MM.1S (cell line): ENCODE measurements around the gene C2CD3.

ENCODE experiments used
- DNase-seq: peaks from one replicate; pipeline ENCODE4 v3.0.0-alpha.2; 2015
- H2AFZ ChIP-seq: fragments of 300-600 bp; sonication (generic); 2 replicates; pipeline ENCODE4 v1.6.0; 2016; ENCODE audit warnings: antibody characterized with exemption, low read length
- H3F3A ChIP-seq: fragments of 300-600 bp; sonication (generic); 2 replicates; pipeline ENCODE4 v1.6.1; 2016; ENCODE audit warnings: mild to moderate bottlenecking, antibody characterized with exemption, low read length, moderate library complexity, mixed read lengths; ENCODE audit not compliant: insufficient read depth
- H3K27ac ChIP-seq: fragments of 300-600 bp; sonication (generic); 2 replicates; pipeline ENCODE4 v1.5.1; 2016; ENCODE audit warnings: mild to moderate bottlenecking, low read length
- H3K27me3 ChIP-seq: fragments of 300-600 bp; sonication (generic); replicated peaks from 2 replicates; pipeline ENCODE4 v1.6.0; 2016; ENCODE audit warnings: low read length; ENCODE audit not compliant: insufficient read depth
- H3K36me3 ChIP-seq: fragments of 300-600 bp; sonication (generic); replicated peaks from 2 replicates; pipeline ENCODE4 v1.6.1; 2016; ENCODE audit warnings: mild to moderate bottlenecking, low read length, mixed read lengths; ENCODE audit not compliant: insufficient read depth
- H3K4me1 ChIP-seq: fragments of 300-600 bp; sonication (generic); 2 replicates; pipeline ENCODE4 v1.6.1; 2016; ENCODE audit warnings: low read length, mixed read lengths
- H3K4me2 ChIP-seq: fragments of 300-600 bp; sonication (generic); 2 replicates; pipeline ENCODE4 v1.6.0; 2016; ENCODE audit warnings: low read depth, low read length
- H3K4me3 ChIP-seq: fragments of 300-600 bp; sonication (generic); 2 replicates; pipeline ENCODE4 v1.5.1; 2016; ENCODE audit warnings: low read length, mixed read lengths
- H3K79me2 ChIP-seq: fragments of 300-600 bp; sonication (generic); 2 replicates; pipeline ENCODE4 v1.6.1; 2016; ENCODE audit warnings: mixed run types, low read length, mixed read lengths
- H3K9ac ChIP-seq: fragments of 300-600 bp; sonication (generic); 2 replicates; pipeline ENCODE4 v1.6.1; 2016; ENCODE audit warnings: low read length, mixed read lengths
- H3K9me2 ChIP-seq: fragments of 300-600 bp; sonication (generic); replicated peaks from 2 replicates; pipeline ENCODE4 v1.6.1; 2016; ENCODE audit warnings: mild to moderate bottlenecking, low read length, mixed read lengths; ENCODE audit not compliant: insufficient read depth
- H3K9me3 ChIP-seq: fragments of 300-600 bp; sonication (generic); replicated peaks from 2 replicates; pipeline ENCODE4 v1.6.1; 2016; ENCODE audit warnings: mild to moderate bottlenecking, low read length, mixed read lengths; ENCODE audit not compliant: insufficient read depth
- H4K20me1 ChIP-seq: fragments of 300-600 bp; sonication (generic); 2 replicates; pipeline ENCODE4 v1.6.1; 2016; ENCODE audit warnings: mild to moderate bottlenecking, low read length, moderate library complexity, mixed read lengths; ENCODE audit not compliant: insufficient read depth
- CTCF ChIP-seq: fragments of 300-600 bp; sonication (generic); IDR thresholded peaks from 2 replicates; pipeline ENCODE4 v1.5.1; 2016; ENCODE audit warnings: antibody characterized with exemption, low read length, mixed read lengths
- EZH2 ChIP-seq: fragments of 300-600 bp; sonication (generic); optimal IDR thresholded peaks from 2 replicates; pipeline ENCODE3; 2017; ENCODE audit warnings: low read depth, mild to moderate bottlenecking, antibody characterized with exemption, low read length, mixed read lengths
- EZH2phosphoT487 ChIP-seq: fragments of 300-600 bp; sonication (generic); IDR thresholded peaks from 2 replicates; pipeline ENCODE4 v1.6.1; 2018; ENCODE audit warnings: antibody characterized with exemption, low read length

Gene C2CD3

GRCh38 chr11:74153224-74153623, 17.6 kb downstream of the C2CD3 start:
- Histone ChIP-seq H3F3A (no peaks in the 10 kb centered on the region), H4K20me1 (no peaks in the 10 kb centered on the region), H3K4me1 (no peaks in the 10 kb centered on the region), H3K9me2 (no peaks in the 10 kb centered on the region), H3K36me3 (no peaks in the 10 kb centered on the region), H3K27ac (no peak overlapping the region), H3K4me2 (no peak overlapping the region), H3K79me2 (no peaks in the 10 kb centered on the region), H3K27me3 (no peaks in the 10 kb centered on the region), H3K4me3 (no peak overlapping the region), H2AFZ (no peak overlapping the region), H3K9ac (no peak overlapping the region), H3K9me3 (no peaks in the 10 kb centered on the region)
- no peak for DNase-seq
- TF ChIP-seq EZH2 (no peak), CTCF (no peak), EZH2phosphoT487 (no peak)

- no peak for DNase-seq
- H3K4me1 ChIP-seq: no peaks in the 10 kb centered on the region
- H3F3A ChIP-seq: no peaks in the 10 kb centered on the region
- no peak overlapping the region for H3K9ac ChIP-seq
- H3K9me3 ChIP-seq: no peaks in the 10 kb centered on the region
- H4K20me1 ChIP-seq: no peaks in the 10 kb centered on the region
- H3K27ac ChIP-seq: no peak overlapping the region
- TF ChIP-seq EZH2: no peak
- TF ChIP-seq CTCF: no peak
- no peaks in the 10 kb centered on the region for H3K36me3 ChIP-seq
- H3K79me2 ChIP-seq: no peaks in the 10 kb centered on the region
- no peaks in the 10 kb centered on the region for H3K27me3 ChIP-seq
- no peaks in the 10 kb centered on the region for H3K9me2 ChIP-seq
- H3K4me3 ChIP-seq: no peak overlapping the region
- no peak overlapping the region for H2AFZ ChIP-seq
- H3K4me2 ChIP-seq: no peak overlapping the region
Observed at GRCh38 chr11:74147199-74147929, 23.4 kb downstream of the C2CD3 start.

- DNase-seq: no peak
- Histone ChIP-seq H3K36me3 (no peaks in the 10 kb centered on the region), H3K4me1 (no peaks in the 10 kb centered on the region), H3F3A (no peaks in the 10 kb centered on the region), H3K27ac (no peak overlapping the region), H3K9ac (no peak overlapping the region), H3K79me2 (no peaks in the 10 kb centered on the region), H3K27me3 (no peaks in the 10 kb centered on the region), H2AFZ (no peak overlapping the region), H3K4me3 (no peak overlapping the region), H3K9me2 (no peaks in the 10 kb centered on the region), H3K4me2 (no peak overlapping the region), H3K9me3 (no peaks in the 10 kb centered on the region), H4K20me1 (no peaks in the 10 kb centered on the region)
- TF ChIP-seq EZH2 (no peak), EZH2phosphoT487 (no peak), CTCF (no peak)
Observed at GRCh38 chr11:74144592-74144991, 26.2 kb downstream of the C2CD3 start.
